Ecto neural progenitor cell (in vitro differentiated cells): ENCODE data around the gene UQCC5.

ENCODE experiments used
- DNase-seq: peaks from one replicate; pipeline ENCODE4 v3.0.0-alpha.2; 2018; ENCODE audit warnings: low spot score

UQCC5 gene

DNA sequence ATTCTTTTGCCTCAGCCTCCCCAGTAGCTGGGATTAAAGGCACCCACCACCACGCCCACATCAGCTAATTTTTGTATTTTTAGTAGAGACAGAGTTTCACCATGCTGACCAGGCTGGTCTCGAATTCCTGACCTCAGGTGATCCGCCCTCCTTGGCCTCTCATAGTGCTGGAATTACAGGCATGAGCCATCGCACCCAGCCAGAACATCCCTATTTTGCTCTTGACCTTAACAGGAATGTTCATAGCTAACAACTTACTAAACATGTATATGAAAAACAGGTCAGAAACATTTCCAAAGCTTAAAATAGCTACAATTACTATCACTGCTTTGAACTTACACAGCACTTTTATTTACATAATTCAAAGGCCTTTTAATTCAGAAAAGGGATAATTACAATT, 33.7 kb downstream of the UQCC5 start:
- no peak for DNase-seq

DNA sequence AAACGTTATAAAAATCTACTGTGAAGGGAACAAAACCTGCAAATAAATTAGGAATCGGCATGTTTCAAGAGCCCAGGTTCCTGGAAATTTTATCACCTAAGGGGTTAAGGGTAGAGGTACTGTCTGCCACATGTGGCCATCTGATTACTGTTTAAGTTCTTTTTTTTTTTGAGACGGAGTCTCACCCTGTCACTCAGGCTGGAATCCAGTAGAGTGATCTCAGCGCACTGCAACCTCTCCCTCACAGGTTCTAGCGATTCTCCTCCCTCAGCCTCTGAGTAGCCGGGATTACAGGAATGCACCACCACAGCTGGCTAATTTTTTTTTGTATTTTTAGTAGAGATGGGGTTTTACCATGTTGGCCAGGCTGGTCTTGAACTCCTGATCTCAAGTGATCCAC, 35.8 kb downstream of the UQCC5 start:
- DNase-seq = no peak

DNA sequence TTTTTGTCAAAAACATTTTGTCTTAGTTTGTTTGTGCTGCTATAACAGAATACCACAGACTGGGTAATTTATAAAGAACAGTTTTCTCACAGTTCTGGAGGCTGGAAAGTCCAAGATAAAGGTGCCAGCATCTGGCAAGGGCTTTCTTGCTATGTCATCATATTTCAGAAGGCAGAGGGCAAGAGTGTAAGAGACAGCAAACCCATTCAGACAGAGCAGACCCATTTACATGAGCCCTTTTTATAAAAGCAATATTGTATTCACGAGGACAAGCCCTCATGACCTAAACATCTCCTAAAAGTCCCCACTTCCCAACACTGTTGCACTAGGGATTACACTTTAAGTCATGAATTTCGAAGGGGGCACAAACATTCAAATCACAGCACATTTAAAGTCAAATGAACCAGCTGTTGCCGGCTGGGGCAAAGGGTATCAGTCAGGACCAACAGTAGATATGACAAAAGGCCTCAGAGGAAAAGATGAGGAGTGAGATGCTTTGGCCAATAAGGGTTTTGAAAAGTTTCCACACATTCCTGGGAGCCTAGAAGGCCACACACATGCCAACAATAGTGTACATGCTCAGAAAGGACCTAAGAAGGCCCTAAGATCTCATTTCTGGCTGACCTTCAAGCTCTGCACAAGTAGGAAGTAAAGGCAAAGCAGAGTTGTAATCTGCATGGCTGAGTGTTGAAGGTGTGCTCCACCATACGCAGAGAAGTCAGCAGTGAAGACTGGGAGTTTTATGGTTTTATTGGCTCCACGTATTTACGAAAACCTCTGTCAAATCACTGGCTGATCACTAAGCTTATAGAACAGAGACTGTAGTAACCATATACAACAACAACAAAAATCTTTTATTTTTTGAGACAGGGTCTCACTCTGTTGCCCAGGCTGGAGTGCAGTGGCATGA, 37.9 kb downstream of the UQCC5 start:
- no peak for DNase-seq
